GM12872 (cell line): ENCODE results near the gene PTPRZ1.

Source experiments
- TF ChIP-seq, protein P1 (sequence below): IDR thresholded peaks from 3 replicates; pipeline ENCODE4 v1.5.1; 2011; ENCODE audit warnings: low read depth, mild to moderate bottlenecking, low read length, moderate library complexity; ENCODE audit not compliant: insufficient read depth

PTPRZ1 gene

DNA sequence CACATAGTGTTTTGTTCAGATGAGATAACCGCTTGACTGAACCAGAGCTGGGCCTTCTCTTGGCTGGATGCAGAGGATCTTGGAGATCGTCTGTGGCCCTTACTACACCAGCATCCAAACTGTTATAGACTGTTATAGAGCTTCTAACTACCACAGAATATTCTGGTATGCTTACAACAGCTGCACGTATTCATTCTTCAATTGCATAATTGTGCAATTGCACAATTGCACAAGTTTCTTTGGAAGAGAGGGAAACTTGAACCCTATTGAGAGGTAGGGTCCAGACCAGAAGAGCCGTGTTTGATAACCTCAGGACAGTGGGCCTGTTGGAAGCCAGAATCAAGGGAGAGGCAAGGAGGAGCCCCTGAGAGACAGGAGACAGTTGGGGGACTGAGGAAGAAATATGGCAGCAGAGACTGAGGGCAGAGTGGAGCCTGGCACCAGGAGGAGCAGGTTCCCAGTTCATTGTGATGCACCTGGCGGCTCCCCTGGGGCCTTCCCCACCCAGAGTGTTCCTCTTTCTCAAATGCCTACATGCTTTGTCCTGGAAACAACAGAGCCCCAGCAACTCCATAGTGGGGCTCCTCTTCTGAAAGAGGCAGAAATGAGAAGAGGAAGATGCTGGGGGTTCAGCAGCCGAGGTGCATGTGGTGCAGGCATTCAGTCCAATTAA is 64.1 kb downstream of the PTPRZ1 start:
- TF ChIP-seq, protein P1, sequence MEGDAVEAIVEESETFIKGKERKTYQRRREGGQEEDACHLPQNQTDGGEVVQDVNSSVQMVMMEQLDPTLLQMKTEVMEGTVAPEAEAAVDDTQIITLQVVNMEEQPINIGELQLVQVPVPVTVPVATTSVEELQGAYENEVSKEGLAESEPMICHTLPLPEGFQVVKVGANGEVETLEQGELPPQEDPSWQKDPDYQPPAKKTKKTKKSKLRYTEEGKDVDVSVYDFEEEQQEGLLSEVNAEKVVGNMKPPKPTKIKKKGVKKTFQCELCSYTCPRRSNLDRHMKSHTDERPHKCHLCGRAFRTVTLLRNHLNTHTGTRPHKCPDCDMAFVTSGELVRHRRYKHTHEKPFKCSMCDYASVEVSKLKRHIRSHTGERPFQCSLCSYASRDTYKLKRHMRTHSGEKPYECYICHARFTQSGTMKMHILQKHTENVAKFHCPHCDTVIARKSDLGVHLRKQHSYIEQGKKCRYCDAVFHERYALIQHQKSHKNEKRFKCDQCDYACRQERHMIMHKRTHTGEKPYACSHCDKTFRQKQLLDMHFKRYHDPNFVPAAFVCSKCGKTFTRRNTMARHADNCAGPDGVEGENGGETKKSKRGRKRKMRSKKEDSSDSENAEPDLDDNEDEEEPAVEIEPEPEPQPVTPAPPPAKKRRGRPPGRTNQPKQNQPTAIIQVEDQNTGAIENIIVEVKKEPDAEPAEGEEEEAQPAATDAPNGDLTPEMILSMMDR, result no peak

GRCh38 chr7:121938429-121938996 is 65.6 kb downstream of the PTPRZ1 start:
- TF ChIP-seq, protein P1, result no peak

GRCh38 chr7:121940918-121941317 is 68.0 kb downstream of the PTPRZ1 start:
- TF ChIP-seq, protein P1, result no peak

DNA sequence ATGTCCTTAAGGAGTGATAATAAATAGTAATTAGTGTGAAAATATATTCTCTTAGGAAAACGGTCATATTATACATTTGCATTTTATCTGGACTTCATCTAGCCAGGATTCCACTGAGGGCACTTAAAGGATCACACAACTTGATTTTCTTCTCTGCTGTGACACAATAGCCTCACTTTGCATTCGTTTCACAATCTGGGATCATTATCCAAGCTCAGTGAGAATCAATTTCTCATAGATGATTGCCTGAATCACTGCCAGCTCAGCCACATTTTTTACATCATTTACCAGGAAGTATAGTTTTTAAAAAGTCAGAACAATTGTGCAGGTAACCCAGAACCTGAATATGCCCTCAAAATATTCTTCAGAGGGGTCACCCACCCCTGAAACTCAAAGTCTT is 68.9 kb downstream of the PTPRZ1 start:
- TF ChIP-seq, protein P1, result no peak

GRCh38 chr7:121945066-121945465 is 72.1 kb downstream of the PTPRZ1 start:
- TF ChIP-seq, protein P1, result no peak

DNA sequence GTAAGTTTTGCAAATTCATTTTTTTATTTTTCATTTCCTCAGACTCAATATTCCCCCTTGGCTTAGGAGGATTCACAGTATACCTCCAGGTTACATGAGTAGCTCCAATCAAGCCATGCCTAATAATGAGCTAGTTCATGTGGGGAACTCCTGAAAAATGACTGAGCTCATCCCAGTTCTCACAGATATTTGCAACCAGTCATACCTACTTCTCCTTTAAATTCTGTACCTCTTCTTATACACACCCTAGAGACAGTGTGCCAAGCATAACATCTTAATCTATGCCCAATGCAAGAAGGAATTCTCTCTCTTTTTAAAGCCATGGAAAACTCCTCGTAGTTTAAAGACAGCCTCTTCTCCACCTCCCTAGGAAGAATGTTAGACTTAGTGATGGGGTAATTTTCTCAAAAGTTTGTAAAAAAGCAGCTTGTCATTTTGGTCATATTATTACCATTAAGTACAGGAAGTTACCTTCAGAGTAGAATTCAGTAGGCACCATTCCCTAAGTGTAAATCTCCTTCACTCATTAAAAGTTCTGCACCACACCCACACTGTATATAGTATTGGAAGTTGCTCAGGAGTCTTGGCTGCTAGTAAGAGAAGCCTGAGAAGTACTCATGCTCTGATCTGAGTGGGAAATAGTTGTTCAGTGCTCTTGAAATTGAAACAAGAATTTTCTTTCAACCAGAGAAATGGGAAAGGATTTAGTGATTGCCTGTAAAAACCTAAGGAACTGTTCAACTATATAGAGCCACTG is 72.7 kb downstream of the PTPRZ1 start:
- TF ChIP-seq, protein P1, result no peak

- TF ChIP-seq, protein P1, result no peak
Measured at GRCh38 chr7:121953164-121953563, 80.2 kb downstream of the PTPRZ1 start.
